Chondrocyte (in vitro differentiated cells): ENCODE data around the gene TMEM214. TPM values are rescaled to one million over a fixed set of nuclear protein-coding genes. Genes with fewer than 3 reads are reported as not detected.

Experiments used
- DNase-seq: peaks from one replicate; pipeline ENCODE4 v3.0.0; 2021; ENCODE audit warnings: mixed read lengths, low spot score
- H3K27ac Mint-ChIP-seq: one replicate; pipeline ENCODE4 v1.8.0; 2021; ENCODE audit warnings: mild to moderate bottlenecking, moderate library complexity, mixed read lengths; ENCODE audit not compliant: unreplicated experiment
- H3K27me3 Mint-ChIP-seq: 2 replicates; pipeline ENCODE4 v1.8.0; 2021; ENCODE audit warnings: low read depth, mixed read lengths
- H3K36me3 Mint-ChIP-seq: 2 replicates; pipeline ENCODE4 v1.8.0; 2021; ENCODE audit warnings: low read depth, mixed read lengths
- H3K4me1 Mint-ChIP-seq: 2 replicates; pipeline ENCODE4 v1.8.0; 2021; ENCODE audit warnings: low read depth, mild to moderate bottlenecking, mixed read lengths
- H3K4me3 Mint-ChIP-seq: one replicate; pipeline ENCODE4 v1.8.0; 2021; ENCODE audit warnings: mild to moderate bottlenecking, moderate library complexity, mixed read lengths; ENCODE audit not compliant: unreplicated experiment
- H3K9me3 Mint-ChIP-seq: 2 replicates; pipeline ENCODE4 v1.8.0; 2021; ENCODE audit warnings: low read depth, mixed read lengths
- total RNA-seq: library from RNA; stranded (reverse); gene quantifications from 3 replicates; pipeline ENCODE4 v1.2.1, GENCODE V29; 2021
- TF ChIP-seq, protein P1 (sequence below): fragments of 200-600 bp; sonication (generic); IDR thresholded peaks from 2 replicates; pipeline ENCODE4 v1.5.0; 2021; ENCODE audit warnings: antibody characterized with exemption, mild to moderate bottlenecking, moderate library complexity

Gene TMEM214
- total RNA-seq, 1 donor from 2014 or later, result 107 TPM

- H3K27ac Mint-ChIP-seq, result no peak overlapping the region
- TF ChIP-seq, protein P1, sequence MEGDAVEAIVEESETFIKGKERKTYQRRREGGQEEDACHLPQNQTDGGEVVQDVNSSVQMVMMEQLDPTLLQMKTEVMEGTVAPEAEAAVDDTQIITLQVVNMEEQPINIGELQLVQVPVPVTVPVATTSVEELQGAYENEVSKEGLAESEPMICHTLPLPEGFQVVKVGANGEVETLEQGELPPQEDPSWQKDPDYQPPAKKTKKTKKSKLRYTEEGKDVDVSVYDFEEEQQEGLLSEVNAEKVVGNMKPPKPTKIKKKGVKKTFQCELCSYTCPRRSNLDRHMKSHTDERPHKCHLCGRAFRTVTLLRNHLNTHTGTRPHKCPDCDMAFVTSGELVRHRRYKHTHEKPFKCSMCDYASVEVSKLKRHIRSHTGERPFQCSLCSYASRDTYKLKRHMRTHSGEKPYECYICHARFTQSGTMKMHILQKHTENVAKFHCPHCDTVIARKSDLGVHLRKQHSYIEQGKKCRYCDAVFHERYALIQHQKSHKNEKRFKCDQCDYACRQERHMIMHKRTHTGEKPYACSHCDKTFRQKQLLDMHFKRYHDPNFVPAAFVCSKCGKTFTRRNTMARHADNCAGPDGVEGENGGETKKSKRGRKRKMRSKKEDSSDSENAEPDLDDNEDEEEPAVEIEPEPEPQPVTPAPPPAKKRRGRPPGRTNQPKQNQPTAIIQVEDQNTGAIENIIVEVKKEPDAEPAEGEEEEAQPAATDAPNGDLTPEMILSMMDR, result no peak
- H3K4me1 Mint-ChIP-seq, result peaks cover 24% of the 10 kb centered on the region
- H3K9me3 Mint-ChIP-seq, result no peaks in the 10 kb centered on the region
- no peak overlapping the region for H3K4me3 Mint-ChIP-seq
- H3K27me3 Mint-ChIP-seq, result no peaks in the 10 kb centered on the region
- H3K36me3 Mint-ChIP-seq, result peaks cover 38% of the 10 kb centered on the region
- peak; percentile 40 for DNase-seq
Observed at GRCh38 chr2:27039871-27040270, 7.1 kb downstream of the TMEM214 start.

- H3K4me3 Mint-ChIP-seq, result no peak overlapping the region
- H3K9me3 Mint-ChIP-seq, result no peaks in the 10 kb centered on the region
- no peaks in the 10 kb centered on the region for H3K27me3 Mint-ChIP-seq
Observed at GRCh38 chr2:27040282-27040681, 7.5 kb downstream of the TMEM214 start.

GRCh38 chr2:27041752-27042151, 9.0 kb downstream of the TMEM214 start:
- DNase-seq, result no peak
- H3K9me3 Mint-ChIP-seq, result no peaks in the 10 kb centered on the region
- peaks cover 19% of the 10 kb centered on the region for H3K4me1 Mint-ChIP-seq
- TF ChIP-seq, protein P1, result no peak
- no peaks in the 10 kb centered on the region for H3K27me3 Mint-ChIP-seq
- H3K4me3 Mint-ChIP-seq, result no peak overlapping the region
- peaks cover 33% of the 10 kb centered on the region for H3K36me3 Mint-ChIP-seq
- H3K27ac Mint-ChIP-seq, result no peak overlapping the region

More at GRCh38 chr2:27040282-27040681, 7.5 kb downstream of the TMEM214 start:
- DNase-seq, result no peak
- TF ChIP-seq, protein P1, result no peak
- Mint-ChIP-seq H3K4me1 (peaks cover 20% of the 10 kb centered on the region), H3K36me3 (peaks cover 38% of the 10 kb centered on the region), H3K27ac (no peak overlapping the region)

DNA sequence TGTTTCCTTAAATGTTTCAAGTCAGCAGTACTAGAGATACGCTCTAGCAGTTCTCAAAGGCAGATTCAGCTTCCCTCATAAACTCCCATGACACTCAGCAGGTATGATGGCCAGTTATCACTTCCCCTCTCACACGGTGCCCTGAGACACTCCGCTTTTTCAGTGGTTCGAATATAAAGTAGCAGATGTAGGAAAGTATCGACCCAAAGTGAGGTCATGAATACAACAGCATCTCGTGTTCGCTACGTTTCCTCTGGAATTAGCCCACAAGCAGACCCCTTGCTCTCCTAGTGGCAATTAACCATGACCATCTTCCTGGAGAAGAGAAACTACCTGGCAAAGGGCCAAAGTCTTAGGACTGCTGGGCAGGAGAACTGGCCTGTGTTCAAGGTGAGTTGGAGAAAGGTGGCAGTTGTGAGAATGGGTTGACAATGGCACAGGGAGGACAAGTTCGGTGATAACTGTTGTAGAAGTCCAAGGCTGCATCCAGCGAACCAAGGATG, 9.4 kb downstream of the TMEM214 start:
- no peak overlapping the region for H3K27ac Mint-ChIP-seq
- H3K9me3 Mint-ChIP-seq, result no peaks in the 10 kb centered on the region
- peaks cover 19% of the 10 kb centered on the region for H3K4me1 Mint-ChIP-seq
- DNase-seq, result no peak
- TF ChIP-seq, protein P1, result no peak
- H3K36me3 Mint-ChIP-seq, result peaks cover 28% of the 10 kb centered on the region
- H3K4me3 Mint-ChIP-seq, result no peak overlapping the region
- no peaks in the 10 kb centered on the region for H3K27me3 Mint-ChIP-seq

DNA sequence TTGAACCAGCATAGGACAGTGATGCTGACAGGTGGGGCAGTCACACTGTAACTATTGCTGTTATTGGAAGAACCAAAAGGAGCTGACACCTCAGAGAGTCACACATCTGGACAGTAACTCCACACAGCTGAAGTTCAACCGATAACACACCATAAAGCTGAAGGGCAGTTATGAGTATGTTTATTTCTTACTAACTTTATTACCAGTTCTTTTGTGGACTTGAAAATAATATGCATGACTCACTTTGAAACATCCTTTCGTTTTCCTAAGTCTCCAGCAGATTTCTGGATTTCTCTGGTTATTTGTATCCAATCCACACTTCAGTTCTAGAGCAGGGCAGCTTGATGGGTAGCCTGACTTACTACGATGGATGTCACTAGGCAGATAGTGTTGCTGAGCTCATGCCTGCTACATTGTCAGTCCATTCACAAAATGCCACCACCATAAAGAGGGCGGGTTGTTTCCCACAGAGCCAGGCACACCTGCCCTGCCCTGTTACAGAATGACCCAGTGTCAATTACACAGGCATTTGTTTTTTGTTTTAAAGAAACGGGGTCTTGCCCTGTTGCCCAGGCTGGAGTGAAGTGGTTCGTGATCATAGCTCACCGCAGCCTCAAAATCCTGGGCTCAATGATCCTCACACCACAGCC, 10.3 kb downstream of the TMEM214 start:
- H3K27ac Mint-ChIP-seq, result no peak overlapping the region
- DNase-seq, result no peak
- no peaks in the 10 kb centered on the region for H3K9me3 Mint-ChIP-seq
- no peaks in the 10 kb centered on the region for H3K27me3 Mint-ChIP-seq
- peaks cover 19% of the 10 kb centered on the region for H3K4me1 Mint-ChIP-seq
- H3K4me3 Mint-ChIP-seq, result no peak overlapping the region
- TF ChIP-seq, protein P1, result no peak
- H3K36me3 Mint-ChIP-seq, result peaks cover 23% of the 10 kb centered on the region
